Measurements from ENCODE around the gene SPATA33. TPM values are rescaled to one million over a fixed set of nuclear protein-coding genes. Genes with fewer than 3 reads are reported as not detected.
"Not testable (repeated sequence)": the region's sequence is repeated elsewhere in the genome, so short reads cannot be mapped to it uniquely, and the experiment has no call there.

SPATA33 gene
- total RNA-seq, 6 experiments from 2014 or later = 1.8 to 5.0 (median 3.3) TPM

GRCh38 chr16:89624777-89625761 is 32.6 kb upstream of the SPATA33 start:
- 25% methylated on average over 15 of the region's 21 CpGs for WGBS (ENCODE audit: insufficient coverage, low coverage, low lambda C conversion rate, missing lambda C conversion rate)
- H3K9me3 ChIP-seq = no peaks in the 10 kb centered on the region
- no peaks in the 10 kb centered on the region for H3K27me3 ChIP-seq
- intact Hi-C loops (cut with DNase I) = no loop called here
- H3K4me3 ChIP-seq = no peak overlapping the region
- TF ChIP-seq CTCF (IDR thresholded peaks at IDR 0.05) (no peak), POLR2A (IDR thresholded peaks at IDR 0.05) (no peak)
- DNase-seq (no peak), ATAC-seq (no peak)
- no peaks in the 10 kb centered on the region for H3K36me3 ChIP-seq
- no peaks in the 10 kb centered on the region for H3K4me1 ChIP-seq
- no peak overlapping the region for H3K27ac ChIP-seq

DNA sequence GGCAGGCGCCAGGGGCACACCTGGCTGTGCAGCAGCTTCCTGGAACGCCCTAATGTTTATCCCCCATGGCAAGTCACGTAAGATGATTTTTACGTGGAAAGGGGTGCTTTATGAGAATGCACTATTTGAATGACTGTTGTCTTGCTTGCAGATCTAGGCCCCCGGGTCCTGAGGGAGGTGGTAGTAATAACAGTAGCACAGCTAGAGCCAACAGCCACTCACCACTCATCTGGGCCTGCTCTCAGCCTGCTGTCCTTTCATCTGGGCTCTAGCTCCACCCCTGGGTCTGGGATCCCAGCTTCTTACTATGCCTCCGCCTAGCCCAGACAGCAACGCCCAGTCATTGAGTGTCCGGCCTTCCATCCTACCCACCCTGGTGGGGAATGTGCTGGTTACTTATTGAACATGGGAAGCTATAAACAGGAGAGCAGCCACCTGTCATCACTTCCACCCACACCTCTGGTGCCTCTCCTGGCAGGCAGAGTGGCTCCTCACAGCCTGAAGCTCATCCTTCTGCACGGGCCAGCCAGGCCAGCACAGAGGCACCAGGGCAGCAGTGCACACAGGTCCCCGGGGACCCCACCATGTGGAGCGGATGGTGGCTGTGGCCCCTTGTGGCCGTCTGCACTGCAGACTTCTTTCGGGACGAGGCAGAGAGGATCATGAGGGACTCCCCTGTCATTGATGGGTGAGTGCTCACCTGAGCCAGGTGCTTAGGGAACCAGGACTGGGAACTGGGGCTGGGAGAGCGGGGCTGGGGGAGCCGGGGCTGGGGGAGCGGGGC is 27.6 kb upstream of the SPATA33 start:
- no peaks in the 10 kb centered on the region for H3K36me3 ChIP-seq
- H3K4me3 ChIP-seq = no peak overlapping the region
- WGBS (ENCODE audit: insufficient coverage, low coverage, low lambda C conversion rate, missing lambda C conversion rate) = 89% methylated on average over 5 of the region's 17 CpGs
- DNase-seq = no peak
- H3K27me3 ChIP-seq = no peaks in the 10 kb centered on the region
- TF ChIP-seq POLR2A (IDR thresholded peaks at IDR 0.05) (no peak), CTCF (IDR thresholded peaks at IDR 0.05) (no peak)
- H3K27ac ChIP-seq = no peak overlapping the region
- no peaks in the 10 kb centered on the region for H3K9me3 ChIP-seq
- ATAC-seq = no peak
- no peaks in the 10 kb centered on the region for H3K4me1 ChIP-seq
- intact Hi-C loops (cut with DNase I) = no loop called here

DNA sequence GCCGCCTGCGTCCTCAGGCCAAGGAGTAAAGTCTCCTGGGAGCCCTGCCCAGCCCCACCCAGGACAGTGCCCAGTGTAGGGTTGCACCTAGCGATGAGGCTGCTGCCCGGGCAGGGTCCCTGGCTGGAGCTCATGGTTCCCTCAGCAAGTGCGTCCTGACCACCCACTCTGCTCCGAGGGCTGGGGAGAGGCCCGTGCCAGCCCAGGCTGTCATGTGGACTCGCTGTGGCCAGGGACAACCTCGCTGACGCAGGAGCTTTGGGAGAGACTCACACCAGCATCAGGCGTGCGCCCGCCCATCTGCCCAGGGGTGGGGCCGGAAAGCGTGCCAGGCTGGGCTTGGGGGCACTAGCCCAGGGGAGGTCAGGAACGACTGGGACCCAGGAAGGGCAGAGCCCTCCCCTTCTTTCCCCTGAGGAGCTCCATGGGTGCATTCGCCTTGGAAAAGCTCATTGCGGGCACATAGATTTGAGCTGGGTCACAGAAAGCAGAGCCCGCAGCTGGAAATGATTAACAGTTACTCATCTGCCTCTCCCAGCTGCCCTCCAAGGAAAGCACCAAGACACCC is 24.5 kb upstream of the SPATA33 start:
- ATAC-seq (peak in 3 of 4 donors; percentile 14 to 42 (median 35)), DNase-seq (no peak)
- Histone ChIP-seq H3K9me3 (no peaks in the 10 kb centered on the region), H3K27ac (no peak overlapping the region), H3K4me3 (no peak overlapping the region), H3K27me3 (no peaks in the 10 kb centered on the region), H3K36me3 (no peaks in the 10 kb centered on the region), H3K4me1 (no peaks in the 10 kb centered on the region)
- WGBS (ENCODE audit: insufficient coverage, low coverage, low lambda C conversion rate, missing lambda C conversion rate) = 31% methylated on average over 2 of the region's 19 CpGs
- intact Hi-C loops (cut with DNase I) = no loop called here
- TF ChIP-seq CTCF (IDR thresholded peaks at IDR 0.05) (no peak), POLR2A (IDR thresholded peaks at IDR 0.05) (no peak)

- H3K27me3 ChIP-seq; H3K27ac ChIP-seq; H3K9me3 ChIP-seq; intact Hi-C loops (cut with DNase I); H3K4me3 ChIP-seq; DNase-seq; ATAC-seq; H3K4me1 ChIP-seq; H3K36me3 ChIP-seq: not testable (repeated sequence)
- WGBS (ENCODE audit: insufficient coverage, low coverage, low lambda C conversion rate, missing lambda C conversion rate) = 24% methylated on average over 2 of the region's 2 CpGs
Measured at GRCh38 chr16:89634463-89635385, 22.9 kb upstream of the SPATA33 start.

Measured in right lobe of liver (tissue), 6 donors.